CD4-positive, alpha-beta T cell treated with Interleukin-15 for 1 hour (primary cell): ENCODE results near the gene CCR3.

Experiments used
- DNase-seq: peaks from one replicate; pipeline ENCODE4 v3.0.0-alpha.2; 2020

CCR3 gene

GRCh38 chr3:46299608-46300460 lies 57.6 kb downstream of the CCR3 start:
- peak; percentile 37 for DNase-seq

GRCh38 chr3:46300461-46300789 lies 58.2 kb downstream of the CCR3 start:
- DNase-seq, result no peak

- no peak for DNase-seq
Observed at GRCh38 chr3:46301122-46301835, 59.0 kb downstream of the CCR3 start.

GRCh38 chr3:46303240-46303639 lies 61.0 kb downstream of the CCR3 start:
- DNase-seq, result no peak

GRCh38 chr3:46304739-46305138 lies 62.5 kb downstream of the CCR3 start:
- DNase-seq, result no peak

GRCh38 chr3:46312991-46313390 lies 70.7 kb downstream of the CCR3 start:
- peak; percentile 42 for DNase-seq

GRCh38 chr3:46314517-46314916 lies 72.3 kb downstream of the CCR3 start:
- DNase-seq, result no peak

GRCh38 chr3:46316206-46316605 lies 73.9 kb downstream of the CCR3 start:
- no peak for DNase-seq
